B cell (primary cell): ENCODE data around the gene ADAM11. TPM values are rescaled to one million over a fixed set of nuclear protein-coding genes. Genes with fewer than 3 reads are reported as not detected.
A peak's percentile ranks its signal among the peaks of the same experiment; 100 is the strongest.

Experiments
- ATAC-seq: fragments of 200-7000 bp; cut with Tn5 transposase; one replicate; pipeline ENCODE4 v1.10.0; 2021; ENCODE audit warnings: low read depth, mild to moderate bottlenecking, moderate number of reproducible peaks, moderate library complexity
- CTCF ChIA-PET: fragments of 350-600 bp; sonication (Branson Sonifier 250); formaldehyde crosslinking; loops from one replicate; lab custom pipeline; 2021; ENCODE audit warnings: antibody characterized with exemption, inconsistent platforms; lab: Charles Lee
- POLR2A ChIA-PET: fragments of 350-600 bp; sonication (Branson Sonifier 250); formaldehyde crosslinking; loops from one replicate; lab custom pipeline; 2021; ENCODE audit warnings: antibody characterized with exemption; lab: Charles Lee
- DNase-seq: peaks from one replicate; pipeline ENCODE4 v3.0.0; 2013
- H2AFZ ChIP-seq: 2 replicates; pipeline ENCODE4 v1.6.1; 2012; ENCODE audit warnings: mild to moderate bottlenecking, low read depth, low read length; ENCODE audit not compliant: insufficient read depth, poor library complexity, severe bottlenecking
- H3K27ac ChIP-seq, 2 donors: 1 replicate in 1 of 2; 2 replicates in 1 of 2; pipeline ENCODE4 v1.5.1; 2012 to 2013; ENCODE audit warnings: low read length in 2 of 2, mild to moderate bottlenecking in 2 of 2, moderate library complexity in 1 of 2
- H3K27me3 ChIP-seq, 4 experiments: fragments of 200-600 bp in 1 of 4; sonication (generic) in 1 of 4; replicated peaks in 1 of 4; 1 replicate in 2 of 4; 2 replicates in 2 of 4; pipeline versions ENCODE4 v1.6.1 to v1.7.0; 2013 to 2016; ENCODE audit warnings: low read length in 3 of 4, mild to moderate bottlenecking in 2 of 4, mixed read lengths in 1 of 4, moderate library complexity in 1 of 4; ENCODE audit not compliant: insufficient read depth in 4 of 4, control insufficient read depth in 3 of 4; ENCODE audit errors: control extremely low read depth in 1 of 4
- H3K36me3 ChIP-seq, 2 experiments: replicated peaks in 1 of 2; 1 replicate in 1 of 2; 2 replicates in 1 of 2; pipeline versions ENCODE4 v1.6.1 to v1.7.1; 2013; ENCODE audit warnings: low read length in 1 of 2; ENCODE audit not compliant: insufficient read depth in 2 of 2, control insufficient read depth in 1 of 2; ENCODE audit errors: control extremely low read depth in 1 of 2, extremely low read depth in 1 of 2
- H3K4me1 ChIP-seq, 2 donors: fragments of 200-600 bp in 1 of 2; sonication (generic) in 1 of 2; 1 replicate in 1 of 2; 2 replicates in 1 of 2; pipeline versions ENCODE4 v1.5.1 to v1.6.1; 2013 to 2017; ENCODE audit warnings: low read length in 2 of 2; ENCODE audit not compliant: control insufficient read depth in 2 of 2, insufficient read depth in 2 of 2
- H3K4me2 ChIP-seq: replicated peaks from 2 replicates; pipeline ENCODE3; 2012; ENCODE audit warnings: mild to moderate bottlenecking, low read depth, low read length; ENCODE audit not compliant: poor library complexity, severe bottlenecking
- H3K4me3 ChIP-seq, 5 experiments: fragments of 200-600 bp in 1 of 5; sonication (generic) in 1 of 5; 1 replicate in 3 of 5; 2 replicates in 2 of 5; pipeline versions ENCODE4 v1.5.1 to v1.7.0; 2011 to 2016; ENCODE audit warnings: low read length in 4 of 5, mild to moderate bottlenecking in 4 of 5, low read depth in 2 of 5, control low read depth in 1 of 5, moderate library complexity in 1 of 5; ENCODE audit not compliant: insufficient read depth in 1 of 5; ENCODE audit errors: control extremely low read depth in 1 of 5, extremely low read depth in 1 of 5
- H3K79me2 ChIP-seq: fragments of 200-600 bp; sonication (generic); one replicate; pipeline ENCODE4 v1.6.0; 2016; ENCODE audit warnings: low read length; ENCODE audit not compliant: control insufficient read depth, insufficient read depth
- H3K9ac ChIP-seq: fragments of 200-600 bp; sonication (generic); 2 replicates; pipeline ENCODE4 v1.6.1; 2017; ENCODE audit warnings: mild to moderate bottlenecking, low read length, moderate library complexity
- H3K9me3 ChIP-seq, 3 donors: one replicate each; pipeline versions ENCODE4 v1.6.1 to v1.7.1; 2013; ENCODE audit warnings: low read length in 2 of 3; ENCODE audit not compliant: control insufficient read depth in 2 of 3, insufficient read depth in 1 of 3; ENCODE audit errors: control extremely low read depth in 1 of 3
- H4K20me1 ChIP-seq: 2 replicates; pipeline ENCODE4 v1.6.0; 2012; ENCODE audit warnings: mild to moderate bottlenecking, low read length; ENCODE audit not compliant: insufficient read depth, control insufficient read depth, poor library complexity, severe bottlenecking
- H3K27ac Mint-ChIP-seq: one replicate; pipeline ENCODE4 v1.8.0; 2021; ENCODE audit warnings: mixed read lengths
- H3K27me3 Mint-ChIP-seq: one replicate; pipeline ENCODE4 v1.8.0; 2021; ENCODE audit warnings: mixed read lengths
- H3K4me1 Mint-ChIP-seq: one replicate; pipeline ENCODE4 v1.8.0; 2021; ENCODE audit warnings: mixed read lengths
- H3K4me3 Mint-ChIP-seq: one replicate; pipeline ENCODE4 v1.8.0; 2021; ENCODE audit warnings: mixed read lengths
- H3K9me3 Mint-ChIP-seq: one replicate; pipeline ENCODE4 v1.8.0; 2022; ENCODE audit warnings: mixed read lengths; ENCODE audit not compliant: insufficient read depth
- CTCF ChIP-seq: fragments of 200-600 bp; IDR thresholded peaks from one replicate; pipeline ENCODE4 v1.8.0; 2022; ENCODE audit warnings: antibody characterized with exemption, mild to moderate bottlenecking
- EZH2 ChIP-seq: IDR thresholded peaks from 2 replicates; pipeline ENCODE4 v1.6.1; 2012; ENCODE audit warnings: borderline replicate concordance, low read depth, mild to moderate bottlenecking, moderate library complexity, low read length; ENCODE audit not compliant: insufficient read depth, poor library complexity, severe bottlenecking
- WGBS: methylation state at CpG from one replicate; pipeline ENCODE4 v1.1.5; 2013; ENCODE audit warnings: missing lambda C conversion rate; ENCODE audit not compliant: insufficient coverage; 5-methylcytosine and 5-hydroxymethylcytosine counted together
- intact Hi-C: fragments of 100-400 bp; cut with micrococcal nuclease; formaldehyde crosslinking; loops from one replicate; pipeline ENCODE4 v1.10.0; 2022
- polyA plus RNA-seq: library from polyadenylated mRNA; depleted of rRNA; stranded (reverse); fragments of >200 nt; gene quantifications from 2 replicates; pipeline ENCODE4 v1.2.3, GENCODE V29; 2012
- total RNA-seq, 2 donors: library from RNA; stranded (reverse); fragments of 120-200 nt in 1 of 2; gene quantifications; 1 replicate in 1 of 2; 2 replicates in 1 of 2; pipeline versions ENCODE4 v1.2.3 to v1.2.4, GENCODE V29; 2013 to 2022

ADAM11 gene
- total and polyA plus RNA-seq, 2 donors (not counting 1 experiment from before 2014, with no cell fraction given) = 0.39 to 1.00 TPM

GRCh38 chr17:44760474-44761308 lies 1.9 kb downstream of the ADAM11 start:
- H3K36me3 ChIP-seq = no peaks in the 10 kb centered on the region
- H3K4me3 ChIP-seq = no peak overlapping the region
- H3K27me3 ChIP-seq = peaks cover 0 to 45% (median 16%) of the 10 kb centered on the region in 4 experiments
- CTCF ChIA-PET = interaction anchor here (0.9 to 1.0 kb wide), 2 partner anchors 13 to 18 kb away, joined by 3 to 4 read pairs; no protein-coding TSS in a partner anchor
- POLR2A ChIA-PET = no interaction called here
- H3K27ac Mint-ChIP-seq = no peak overlapping the region
- ATAC-seq (no peak), DNase-seq (peak; percentile 6)
- H2AFZ ChIP-seq = no peak overlapping the region
- peaks cover 31% of the 10 kb centered on the region for H3K27me3 Mint-ChIP-seq
- H3K9me3 ChIP-seq = peaks cover 0 to 6% (median 0%) of the 10 kb centered on the region in 3 donors
- H3K4me3 Mint-ChIP-seq = peak overlapping the region; percentile 63
- H4K20me1 ChIP-seq = no peaks in the 10 kb centered on the region
- H3K4me2 ChIP-seq = no peak overlapping the region
- no peak overlapping the region for H3K27ac ChIP-seq
- intact Hi-C loops = no loop called here
- peaks cover 3% of the 10 kb centered on the region for H3K4me1 Mint-ChIP-seq
- no peak overlapping the region for H3K9ac ChIP-seq
- WGBS = 86% methylated on average over 10 of the region's 13 CpGs
- no peaks in the 10 kb centered on the region for H3K9me3 Mint-ChIP-seq
- H3K79me2 ChIP-seq = no peaks in the 10 kb centered on the region
- TF ChIP-seq CTCF (no peak), EZH2 (no peak)
- peaks cover 11 to 12% of the 10 kb centered on the region in 2 donors for H3K4me1 ChIP-seq
